Activated naive CD4-positive, alpha-beta T cell treated with anti-CD3 and anti-CD28 coated beads, Interleukin-2, amount 50 U/mL, for 16 hours (primary cell): ENCODE data around the gene IL13RA2.

Source experiments
- DNase-seq: peaks from one replicate; pipeline ENCODE4 v3.0.0-alpha.2; 2020

Gene IL13RA2

GRCh38 chrX:114985967-114986592, 31.3 kb downstream of the IL13RA2 start:
- no peak for DNase-seq

GRCh38 chrX:114976292-114976691, 41.1 kb downstream of the IL13RA2 start:
- DNase-seq, result no peak

GRCh38 chrX:114973013-114973412, 44.4 kb downstream of the IL13RA2 start:
- DNase-seq, result no peak

GRCh38 chrX:114970806-114971205, 46.6 kb downstream of the IL13RA2 start:
- DNase-seq, result no peak

- no peak for DNase-seq
Measured at GRCh38 chrX:114964374-114964773, 53.0 kb downstream of the IL13RA2 start.

GRCh38 chrX:114962209-114962608, 55.2 kb downstream of the IL13RA2 start:
- no peak for DNase-seq

GRCh38 chrX:114959729-114960128, 57.7 kb downstream of the IL13RA2 start:
- no peak for DNase-seq
